Kidney (tissue), 14 donors: ENCODE measurements around the gene FHAD1. TPM values are rescaled to one million over a fixed set of nuclear protein-coding genes. Genes with fewer than 3 reads are reported as not detected.

Experiments used
- DNase-seq, 5 donors: peaks; one replicate each; pipeline ENCODE4 v3.0.0-alpha.2; 2013 to 2020
- FAIRE-seq: peaks from 2 replicates; lab custom pipeline; 2012; peaks lifted over from hg19 to GRCh38; lab: Jason Lieb, UNC
- H3K27ac ChIP-seq, 2 donors: one replicate each; pipeline ENCODE4 v1.7.0; 2013; ENCODE audit warnings: low read depth in 2 of 2, low read length in 2 of 2, inconsistent platforms in 1 of 2
- H3K27me3 ChIP-seq: one replicate; pipeline ENCODE4 v1.7.1; 2013; ENCODE audit warnings: low read length, inconsistent platforms; ENCODE audit not compliant: control insufficient read depth, insufficient read depth
- H3K36me3 ChIP-seq, 3 donors: one replicate each; pipeline versions ENCODE4 v1.7.0 to v1.7.1; 2013; ENCODE audit warnings: low read length in 3 of 3, control low read depth in 1 of 3, inconsistent platforms in 1 of 3; ENCODE audit not compliant: insufficient read depth in 3 of 3, control insufficient read depth in 2 of 3
- H3K4me1 ChIP-seq, 3 donors: one replicate each; pipeline versions ENCODE4 v1.7.0 to v1.7.1; 2013; ENCODE audit warnings: low read length in 3 of 3, inconsistent platforms in 1 of 3, low read depth in 1 of 3; ENCODE audit not compliant: control insufficient read depth in 2 of 3, insufficient read depth in 2 of 3
- H3K4me3 ChIP-seq, 3 donors: one replicate each; pipeline versions ENCODE4 v1.7.0 to v1.8.1; 2013; ENCODE audit warnings: low read length in 3 of 3, control low read depth in 1 of 3, inconsistent platforms in 1 of 3
- H3K9ac ChIP-seq, 3 donors: one replicate each; pipeline versions ENCODE4 v1.7.0 to v1.7.1; 2013; ENCODE audit warnings: low read length in 3 of 3, control low read depth in 1 of 3, inconsistent platforms in 1 of 3
- H3K9me3 ChIP-seq, 3 donors: one replicate each; pipeline versions ENCODE4 v1.7.0 to v1.7.1; 2013; ENCODE audit warnings: low read length in 3 of 3, control low read depth in 1 of 3, inconsistent platforms in 1 of 3; ENCODE audit not compliant: control insufficient read depth in 2 of 3, insufficient read depth in 1 of 3
- CTCF ChIP-seq: IDR thresholded peaks from 3 replicates; pipeline ENCODE4 v1.5.1; 2012; ENCODE audit warnings: mild to moderate bottlenecking, moderate library complexity, borderline replicate concordance; ENCODE audit not compliant: insufficient read depth; ENCODE audit errors: extremely low read depth
- intact Hi-C: fragments of 100-400 bp; cut with DNase I; formaldehyde crosslinking; loops from one replicate; pipeline ENCODE4 v1.11.1; 2022
- polyA plus RNA-seq: library from polyadenylated mRNA; stranded (reverse); fragments of 350-450 nt; fragmentation: Illumina TruSeq; extraction: RNeasy Lipid Tissue Mini Kit (QIAGEN cat#74804); gene quantifications from one replicate; pipeline ENCODE4 v1.2.3, GENCODE V29; 2014; ENCODE audit warnings: low read depth, low replicate concordance; ENCODE audit not compliant: insufficient read depth
- total RNA-seq: library from RNA; stranded (reverse); fragmentation: NEBNext Ultra II Directional; extraction: Animal tissue kit (Norgen Biotek cat#: 25700); gene quantifications from one replicate; pipeline ENCODE4 v1.2.1, GENCODE V29; 2021
- donor health status: control.
- donor health status: control.
- donor health status: control.
- donor health status: control.
- donor health status: control.
- donor health status: DM: yes; HTN: yes; CAD: no.
- donor health status: Normal renal cell carcinoma (clear cell type).

The FHAD1 gene
- total and polyA plus RNA-seq, 2 donors from 2014 or later, result 0.84 to 4.2 TPM

GRCh38 chr1:15323351-15323988 is 76.4 kb downstream of the FHAD1 start:
- peak; percentile 77 to 88 (median 84) for DNase-seq
- H3K27me3 ChIP-seq, result no peaks in the 10 kb centered on the region
- TF ChIP-seq CTCF, result peak; percentile 99
- FAIRE-seq, result no peak
- no peaks in the 10 kb centered on the region for H3K9me3 ChIP-seq
- H3K9ac ChIP-seq, result no peak overlapping the region
- no peaks in the 10 kb centered on the region for H3K36me3 ChIP-seq
- H3K4me3 ChIP-seq, result no peak overlapping the region
- H3K4me1 ChIP-seq, result peaks cover 0 to 4% (median 0%) of the 10 kb centered on the region in 3 donors
- H3K27ac ChIP-seq, result no peak overlapping the region
- intact Hi-C loops, result loop anchor here (5.0 kb wide), 1 partner anchor 109 kb away; no protein-coding TSS in a partner anchor

GRCh38 chr1:15323989-15324868 is 77.2 kb downstream of the FHAD1 start:
- Histone ChIP-seq H3K27me3 (no peaks in the 10 kb centered on the region), H3K9ac (no peak overlapping the region), H3K4me1 (peaks cover 0 to 4% (median 0%) of the 10 kb centered on the region in 3 donors), H3K36me3 (no peaks in the 10 kb centered on the region), H3K4me3 (no peak overlapping the region), H3K27ac (no peak overlapping the region), H3K9me3 (no peaks in the 10 kb centered on the region)
- no peak for TF ChIP-seq CTCF
- intact Hi-C loops, result loop anchor here (5.0 kb wide), 1 partner anchor 108 kb away; no protein-coding TSS in a partner anchor
- DNase-seq (peak in 4 of 5 donors; percentile 50 to 70 (median 65)), FAIRE-seq (no peak)

- H3K27ac ChIP-seq, result no peak overlapping the region
- H3K4me3 ChIP-seq, result no peak overlapping the region
- no peak overlapping the region for H3K9ac ChIP-seq
- no peak for TF ChIP-seq CTCF
- no peaks in the 10 kb centered on the region for H3K9me3 ChIP-seq
- no peaks in the 10 kb centered on the region for H3K27me3 ChIP-seq
- DNase-seq, result no peak
- no peaks in the 10 kb centered on the region for H3K36me3 ChIP-seq
- intact Hi-C loops, result loop anchor here (5.0 kb wide), 1 partner anchor 107 kb away; no protein-coding TSS in a partner anchor
- H3K4me1 ChIP-seq, result peaks cover 0 to 4% (median 0%) of the 10 kb centered on the region in 3 donors
- no peak for FAIRE-seq
Observed at GRCh38 chr1:15324869-15325335, 77.9 kb downstream of the FHAD1 start.
